ENCODE measurements around the gene INSYN1.
"Not testable (repeated sequence)": the region's sequence is repeated elsewhere in the genome, so short reads cannot be mapped to it uniquely, and the experiment has no call there.

INSYN1 gene

GRCh38 chr15:73709686-73710085 lies 43.5 kb downstream of the INSYN1 start:
- no peak for DNase-seq

DNA sequence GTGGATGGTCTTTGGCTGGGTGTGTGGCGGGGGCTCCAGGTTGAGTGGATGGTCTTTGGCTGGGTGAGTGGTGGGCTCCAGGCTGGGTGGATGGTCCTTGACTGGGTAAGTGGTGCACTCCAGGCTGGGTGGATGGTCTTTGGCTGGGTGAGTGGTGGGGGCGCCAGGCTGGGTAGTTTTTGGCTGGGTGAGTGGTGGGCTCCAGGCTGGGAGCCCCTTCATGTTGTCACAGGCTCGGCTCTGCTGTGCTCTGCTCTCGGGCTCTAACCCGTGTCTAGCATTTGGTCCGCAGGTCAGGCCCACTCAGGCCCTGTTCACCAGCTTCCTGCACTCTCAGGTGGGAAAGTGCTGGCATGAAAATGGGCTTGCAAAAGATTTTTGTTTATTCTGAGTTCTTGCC lies 43.9 kb downstream of the INSYN1 start:
- no peak for DNase-seq

DNA sequence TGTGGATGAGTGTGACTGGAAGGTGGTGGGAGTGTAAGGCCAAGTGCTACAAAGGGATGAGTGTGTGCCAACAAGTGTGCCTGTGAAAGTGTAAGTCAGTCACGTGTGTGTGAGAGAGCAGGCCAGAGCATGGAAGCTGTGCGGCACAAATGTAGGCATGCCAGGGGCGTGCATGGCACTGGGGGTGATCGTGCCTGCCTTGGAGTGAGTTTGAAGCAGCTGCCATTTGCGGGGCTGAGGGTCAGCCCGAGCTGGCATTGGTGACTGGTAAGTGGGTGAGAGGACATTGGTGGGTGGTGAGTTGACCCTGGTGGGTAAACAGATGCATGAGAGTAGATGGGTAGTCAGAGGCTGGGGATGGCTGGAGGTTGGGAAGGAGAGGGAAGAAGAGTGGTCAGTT lies 44.5 kb downstream of the INSYN1 start:
- no peak for DNase-seq

DNA sequence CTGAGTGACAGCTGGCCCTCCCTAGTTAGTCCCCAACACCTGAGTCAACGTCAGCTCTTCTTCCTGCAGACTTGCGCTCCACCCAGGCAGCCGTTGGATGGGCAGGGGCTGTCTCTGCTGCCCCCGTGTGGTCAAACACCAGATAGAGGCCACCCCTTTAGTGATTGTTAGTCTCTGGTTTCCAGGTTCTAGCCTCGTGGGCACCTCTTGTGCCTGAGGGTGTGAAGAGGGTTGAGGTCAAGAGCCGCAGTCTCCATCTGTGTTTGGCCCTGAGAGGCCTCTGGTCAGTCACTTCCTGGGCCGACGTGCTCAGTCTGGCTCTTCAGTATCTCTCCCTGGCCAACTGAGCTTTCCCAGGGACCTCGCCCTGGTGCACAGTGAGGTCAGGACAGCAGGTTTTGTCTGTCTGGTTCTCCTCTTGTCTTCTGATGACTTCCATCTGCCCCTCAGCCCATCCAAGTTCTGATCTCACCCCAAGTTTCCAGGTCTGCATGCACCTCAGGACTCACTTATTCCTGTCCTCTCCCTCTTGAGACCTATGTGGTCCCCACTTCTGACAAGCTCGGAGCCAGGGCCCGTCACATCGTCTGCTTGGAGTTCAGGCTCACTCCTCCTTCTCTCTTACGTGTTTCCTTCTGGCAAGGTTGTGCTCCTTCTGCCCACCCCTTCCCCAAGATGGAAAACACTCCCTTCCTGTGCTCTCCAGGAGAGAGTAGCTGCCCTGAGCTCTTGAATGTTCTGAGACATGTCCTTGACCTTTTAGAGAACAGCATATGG lies 48.1 kb downstream of the INSYN1 start:
- DNase-seq: peak; percentile 33

GRCh38 chr15:73704142-73704868 lies 48.8 kb downstream of the INSYN1 start:
- not testable (repeated sequence) for DNase-seq

DNA sequence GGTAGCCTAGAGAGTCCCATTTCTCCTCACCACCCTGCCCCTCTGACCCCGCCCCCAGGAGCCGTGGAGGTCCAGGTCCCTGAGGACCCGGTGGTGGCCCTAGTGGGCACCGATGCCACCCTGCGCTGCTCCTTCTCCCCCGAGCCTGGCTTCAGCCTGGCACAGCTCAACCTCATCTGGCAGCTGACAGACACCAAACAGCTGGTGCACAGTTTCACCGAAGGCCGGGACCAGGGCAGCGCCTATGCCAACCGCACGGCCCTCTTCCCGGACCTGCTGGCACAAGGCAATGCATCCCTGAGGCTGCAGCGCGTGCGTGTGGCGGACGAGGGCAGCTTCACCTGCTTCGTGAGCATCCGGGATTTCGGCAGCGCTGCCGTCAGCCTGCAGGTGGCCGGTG lies 49.5 kb downstream of the INSYN1 start:
- not testable (repeated sequence) for DNase-seq

DNA sequence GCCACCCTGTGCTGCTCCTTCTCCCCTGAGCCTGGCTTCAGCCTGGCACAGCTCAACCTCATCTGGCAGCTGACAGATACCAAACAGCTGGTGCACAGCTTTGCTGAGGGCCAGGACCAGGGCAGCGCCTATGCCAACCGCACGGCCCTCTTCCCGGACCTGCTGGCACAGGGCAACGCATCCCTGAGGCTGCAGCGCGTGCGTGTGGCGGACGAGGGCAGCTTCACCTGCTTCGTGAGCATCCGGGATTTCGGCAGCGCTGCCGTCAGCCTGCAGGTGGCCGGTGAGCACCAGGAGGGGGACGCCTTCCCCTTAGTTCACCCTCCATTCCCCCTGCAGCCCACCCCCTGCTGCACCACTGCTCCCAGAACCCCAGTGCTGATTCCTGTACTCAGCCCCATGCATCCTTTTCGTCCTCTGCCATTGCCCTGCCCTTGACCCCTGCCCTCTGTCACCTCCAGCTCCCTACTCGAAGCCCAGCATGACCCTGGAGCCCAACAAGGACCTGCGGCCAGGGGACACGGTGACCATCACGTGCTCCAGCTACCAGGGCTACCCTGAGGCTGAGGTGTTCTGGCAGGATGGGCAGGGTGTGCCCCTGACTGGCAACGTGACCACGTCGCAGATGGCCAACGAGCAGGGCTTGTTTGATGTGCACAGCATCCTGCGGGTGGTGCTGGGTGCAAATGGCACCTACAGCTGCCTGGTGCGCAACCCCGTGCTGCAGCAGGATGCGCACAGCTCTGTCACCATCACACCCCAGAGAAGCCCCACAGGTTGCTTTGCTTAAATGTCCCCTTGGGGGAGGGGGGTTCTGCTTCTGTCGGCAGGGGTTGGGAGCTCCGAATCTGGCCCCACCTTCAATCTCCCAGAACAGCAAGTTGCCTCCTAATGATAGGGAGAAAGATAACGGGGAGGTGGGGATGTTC lies 50.6 kb downstream of the INSYN1 start:
- DNase-seq: not testable (repeated sequence)

GRCh38 chr15:73700041-73700842 lies 52.9 kb downstream of the INSYN1 start:
- DNase-seq: peak; percentile 70

- no peak for DNase-seq
These were observed 53.7 kb downstream of the INSYN1 start for GRCh38 chr15:73699249-73700040.

DNA sequence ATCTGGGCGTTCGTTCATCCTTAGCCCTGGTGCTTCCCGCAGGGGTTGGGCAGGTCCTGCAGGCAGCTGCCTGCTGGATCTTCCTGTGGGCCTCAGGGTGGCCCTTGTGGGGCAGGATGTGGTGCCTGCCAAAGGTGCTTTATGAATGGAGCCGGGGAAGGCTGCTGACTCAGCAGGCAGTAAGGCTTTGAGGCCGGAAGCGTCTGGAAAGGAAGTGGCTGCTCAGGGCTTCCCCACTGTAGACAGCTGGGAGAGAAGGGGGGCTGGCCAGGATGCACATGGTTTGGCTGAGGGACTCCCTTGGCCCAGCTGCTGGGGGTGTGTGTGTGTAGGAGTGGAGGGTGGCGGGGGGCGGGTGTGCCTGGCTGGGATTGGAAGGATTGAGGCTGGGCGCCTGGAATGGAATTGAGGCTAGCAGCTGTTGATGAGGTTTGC lies 56.1 kb downstream of the INSYN1 start:
- peak; percentile 86 for DNase-seq

- no peak for DNase-seq
These were observed 56.5 kb downstream of the INSYN1 start for GRCh38 chr15:73696641-73697001.

DNA sequence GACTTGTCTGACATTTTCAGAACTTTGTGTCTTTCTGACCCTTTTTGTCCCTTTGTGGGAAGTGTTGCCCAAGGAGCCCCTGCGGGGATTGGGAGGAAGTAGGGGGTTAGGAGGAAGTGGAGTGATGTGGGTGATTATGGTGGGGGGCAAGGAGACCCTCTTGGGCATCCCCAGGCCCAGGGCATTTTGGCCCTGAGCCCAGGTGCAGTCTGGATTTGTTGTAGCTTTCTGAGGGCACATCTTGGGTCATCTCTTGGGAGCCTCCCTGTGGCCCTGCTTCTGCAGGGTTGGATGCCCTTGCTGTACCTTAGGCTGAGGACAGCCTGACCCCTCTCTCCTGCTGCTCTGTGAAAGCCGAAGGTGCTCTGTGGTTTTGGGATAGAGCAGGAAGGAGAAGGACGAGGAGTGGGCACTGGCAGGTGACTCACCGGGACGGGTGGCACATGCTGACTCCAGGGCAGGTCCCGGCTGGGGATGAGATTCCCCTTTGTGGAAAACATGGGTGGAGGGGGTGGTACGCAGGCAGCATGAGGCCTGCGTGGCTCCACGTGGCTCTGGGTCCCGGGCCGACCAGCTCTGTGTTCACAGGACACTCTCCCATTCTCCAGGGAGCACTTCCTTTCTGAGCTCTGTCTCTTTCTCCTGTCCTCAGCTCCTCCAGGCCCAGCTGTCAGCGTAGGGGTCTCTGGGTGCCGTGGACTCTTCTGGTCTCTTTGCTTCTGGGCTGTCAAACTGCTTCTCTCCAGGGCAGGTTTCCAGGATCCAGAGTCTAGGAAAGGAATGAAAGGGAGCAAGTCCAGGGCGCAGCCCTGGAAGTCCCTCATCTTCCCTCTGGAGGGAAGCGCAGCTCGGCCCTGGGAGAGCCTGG lies 57.1 kb downstream of the INSYN1 start:
- no peak for DNase-seq

DNA sequence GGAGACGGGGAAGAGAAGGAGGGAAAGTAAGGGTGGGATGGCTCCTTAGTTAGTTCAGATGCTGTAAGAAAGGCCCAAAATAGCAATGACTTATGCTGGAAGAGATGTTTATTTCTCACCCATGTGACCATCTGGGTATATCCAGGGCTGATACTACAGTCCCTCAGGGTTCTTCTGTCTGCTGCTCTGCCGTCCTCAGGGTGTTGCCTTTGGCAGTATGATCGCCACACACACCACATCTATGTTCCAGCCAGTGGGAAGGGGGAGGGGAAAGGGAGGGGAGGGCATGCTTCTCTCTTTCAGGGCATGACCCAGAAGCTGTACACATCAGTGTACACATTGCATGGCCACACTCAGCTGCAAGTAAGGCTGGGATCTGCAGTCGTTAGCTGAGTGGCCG lies 58.7 kb downstream of the INSYN1 start:
- no peak for DNase-seq

DNA sequence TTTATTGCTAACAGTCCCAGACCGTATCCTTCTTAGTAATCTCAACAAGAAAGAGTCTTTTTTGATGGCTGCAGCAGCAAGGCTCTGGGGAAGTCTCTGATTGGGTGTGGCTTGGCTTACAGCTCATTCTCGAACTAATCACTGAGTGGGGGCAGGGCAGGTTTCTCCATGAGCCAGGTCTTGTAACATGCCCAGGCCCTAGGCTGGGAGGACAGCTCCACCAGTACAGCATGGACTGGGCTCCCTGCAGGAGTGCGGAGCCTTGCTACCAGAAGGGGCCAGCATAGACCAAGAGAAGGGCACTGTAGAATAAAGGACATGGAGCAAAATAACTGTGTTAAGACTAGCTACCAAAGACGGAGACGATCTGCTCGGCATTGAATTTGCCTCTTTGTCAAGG lies 61.8 kb downstream of the INSYN1 start:
- DNase-seq: no peak

DNA sequence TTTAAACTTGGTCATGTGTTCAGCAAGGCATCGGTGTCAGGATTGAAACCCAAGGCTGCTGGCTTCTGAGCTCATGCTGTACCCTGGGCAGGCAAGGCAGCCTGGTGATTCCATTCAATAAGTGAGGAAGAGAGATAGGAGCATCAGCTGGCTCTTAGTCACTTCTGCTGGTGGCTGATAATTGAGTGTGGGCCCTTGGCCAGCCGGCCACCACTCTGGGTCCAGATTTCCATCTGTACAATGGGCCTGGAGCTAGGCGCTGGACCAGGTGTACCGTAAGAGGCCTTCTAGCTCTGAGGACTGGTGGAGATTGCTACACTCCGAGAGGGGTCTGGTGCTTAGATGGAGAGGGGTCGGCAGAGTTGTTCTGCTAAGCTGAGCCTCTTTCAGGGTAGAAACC lies 64.7 kb downstream of the INSYN1 start:
- DNase-seq: no peak

DNA sequence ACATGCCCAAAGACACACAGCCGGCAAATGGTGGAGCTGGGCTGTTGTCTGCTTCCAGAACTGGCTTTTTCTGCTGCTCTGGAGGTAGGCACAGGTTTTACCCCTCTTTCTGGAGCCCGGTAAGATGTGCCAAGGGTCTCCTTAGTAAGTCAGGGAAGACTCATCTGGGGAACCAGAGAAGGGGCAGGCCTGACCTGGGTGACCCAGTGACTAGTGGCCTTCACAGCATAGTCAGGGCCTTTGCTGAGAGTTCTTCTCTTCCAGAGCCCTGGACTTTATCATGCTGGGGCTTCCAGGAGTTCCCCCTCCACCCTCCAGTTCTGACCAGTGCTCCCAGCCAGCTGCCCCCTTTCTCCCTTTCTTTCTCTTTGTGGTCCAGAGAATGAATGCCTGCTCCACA lies 65.8 kb downstream of the INSYN1 start:
- DNase-seq: no peak

DNA sequence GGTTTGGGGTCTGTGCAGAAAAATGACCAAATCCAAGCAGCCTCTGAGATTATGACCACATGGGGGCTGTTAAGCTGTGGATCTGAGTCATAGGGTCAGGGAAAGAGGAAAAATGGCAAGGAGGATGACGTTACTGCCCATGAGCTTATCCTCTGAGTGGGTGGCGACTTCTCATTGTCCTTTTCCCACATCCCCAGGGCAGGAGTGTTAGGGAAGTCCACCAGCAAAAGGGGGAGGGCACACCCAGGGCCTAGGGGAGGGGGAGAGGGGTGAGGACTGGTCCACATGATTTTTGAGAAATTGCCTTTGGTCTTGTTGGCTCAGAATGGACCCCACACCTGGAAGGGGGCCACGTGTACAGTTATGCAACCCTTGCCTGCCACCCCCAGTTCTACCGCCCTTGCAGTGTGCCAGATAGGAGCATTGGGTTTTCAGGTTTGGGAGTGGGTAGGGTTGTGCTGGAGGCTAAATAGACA lies 66.3 kb downstream of the INSYN1 start:
- no peak for DNase-seq

DNA sequence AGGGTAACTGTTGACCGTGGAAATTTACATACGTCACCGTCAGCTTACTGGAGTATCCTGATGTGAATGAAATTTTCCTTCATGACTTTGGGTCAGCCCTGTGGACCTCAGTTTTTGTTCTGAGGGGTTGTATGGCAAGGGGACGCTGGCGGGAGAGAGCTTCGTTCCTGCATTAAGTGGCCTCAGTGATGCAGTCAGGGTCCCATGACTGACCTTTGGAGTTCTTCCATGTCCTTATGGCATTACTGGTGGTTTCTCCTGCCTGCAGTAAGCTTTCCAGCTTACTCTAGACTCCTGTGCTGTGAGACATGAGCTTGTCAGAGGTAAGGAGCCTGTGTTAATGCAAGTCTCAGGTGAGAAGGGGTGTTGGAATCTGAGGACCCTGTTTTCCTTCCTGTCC lies 67.2 kb downstream of the INSYN1 start:
- DNase-seq: no peak

Data from COR-L47 (cell line).